HG03159 (cell line): ENCODE results near the gene CAPN13.

Experiments used
- ATAC-seq: cut with Tn5 transposase; IDR thresholded peaks from one replicate; pipeline ENCODE4 v1.9.1; 2021; ENCODE audit warnings: mild to moderate bottlenecking, moderate library complexity; ENCODE audit not compliant: unreplicated experiment

The CAPN13 gene

GRCh38 chr2:30764021-30764800, 43.0 kb downstream of the CAPN13 start:
- no peak for ATAC-seq

- ATAC-seq: no peak
Observed at GRCh38 chr2:30763151-30763660, 44.0 kb downstream of the CAPN13 start.

GRCh38 chr2:30761226-30761625, 46.0 kb downstream of the CAPN13 start:
- ATAC-seq: no peak

GRCh38 chr2:30759481-30759880, 47.8 kb downstream of the CAPN13 start:
- no peak for ATAC-seq

GRCh38 chr2:30758191-30758651, 49.0 kb downstream of the CAPN13 start:
- ATAC-seq: no peak

GRCh38 chr2:30757749-30758148, 49.5 kb downstream of the CAPN13 start:
- ATAC-seq: no peak

GRCh38 chr2:30756971-30757370, 50.3 kb downstream of the CAPN13 start:
- ATAC-seq: no peak

GRCh38 chr2:30756051-30756719, 51.1 kb downstream of the CAPN13 start:
- ATAC-seq: no peak

GRCh38 chr2:30753630-30754029, 53.6 kb downstream of the CAPN13 start:
- ATAC-seq: no peak

- ATAC-seq: no peak
Observed at GRCh38 chr2:30752811-30753210, 54.4 kb downstream of the CAPN13 start.

GRCh38 chr2:30747206-30747605, 60.0 kb downstream of the CAPN13 start:
- ATAC-seq: no peak

GRCh38 chr2:30744823-30745222, 62.4 kb downstream of the CAPN13 start:
- no peak for ATAC-seq

GRCh38 chr2:30741576-30741975, 65.7 kb downstream of the CAPN13 start:
- no peak for ATAC-seq

GRCh38 chr2:30738141-30738911, 68.9 kb downstream of the CAPN13 start:
- ATAC-seq: no peak

- no peak for ATAC-seq
Observed at GRCh38 chr2:30737326-30737610, 70.0 kb downstream of the CAPN13 start.

- no peak for ATAC-seq
Observed at GRCh38 chr2:30736461-30737325, 70.6 kb downstream of the CAPN13 start.

- ATAC-seq: no peak
Observed at GRCh38 chr2:30733876-30734520, 73.2 kb downstream of the CAPN13 start.

GRCh38 chr2:30732876-30733275, 74.4 kb downstream of the CAPN13 start:
- ATAC-seq: no peak

- no peak for ATAC-seq
Observed at GRCh38 chr2:30732376-30732775, 74.9 kb downstream of the CAPN13 start.

GRCh38 chr2:30731706-30732105, 75.5 kb downstream of the CAPN13 start:
- ATAC-seq: no peak
